ENCODE measurements around the gene SCGB3A2. TPM values are rescaled to one million over a fixed set of nuclear protein-coding genes. Genes with fewer than 3 reads are reported as not detected.

The SCGB3A2 gene
- total RNA-seq, 4 donors from 2014 or later, result not detected

DNA sequence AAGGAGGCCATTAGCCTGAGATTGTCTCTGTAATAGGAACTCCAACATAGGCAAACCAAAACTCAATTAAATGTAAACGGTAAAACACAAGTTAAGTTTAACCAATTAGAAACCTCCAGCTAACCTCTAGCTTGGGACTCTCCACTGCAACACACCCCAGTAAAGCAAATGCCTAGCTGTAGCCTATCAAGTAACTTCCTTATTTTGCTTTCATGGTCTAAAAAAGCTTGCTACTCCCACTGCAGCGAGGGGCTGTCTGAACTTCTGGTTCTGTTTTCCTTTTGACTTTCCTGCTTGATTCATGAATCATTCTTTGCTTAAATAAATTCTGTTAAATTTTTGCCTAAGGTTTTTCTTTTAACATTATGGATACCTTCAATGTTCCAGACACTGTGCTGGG, 52.3 kb downstream of the SCGB3A2 start:
- DNase-seq, result no peak
- H3K27me3 ChIP-seq, result no peaks in the 10 kb centered on the region
- 53 to 90% methylated on average over 2 of the region's 2 CpGs for WGBS, 2 donors
- no peaks in the 10 kb centered on the region for H3K9me3 ChIP-seq
- H3K4me1 ChIP-seq, result no peaks in the 10 kb centered on the region
- H3K36me3 ChIP-seq, result no peaks in the 10 kb centered on the region
- H3K4me3 ChIP-seq (replicated peaks in 1 of 3), result no peak overlapping the region
- TF ChIP-seq, protein P1, sequence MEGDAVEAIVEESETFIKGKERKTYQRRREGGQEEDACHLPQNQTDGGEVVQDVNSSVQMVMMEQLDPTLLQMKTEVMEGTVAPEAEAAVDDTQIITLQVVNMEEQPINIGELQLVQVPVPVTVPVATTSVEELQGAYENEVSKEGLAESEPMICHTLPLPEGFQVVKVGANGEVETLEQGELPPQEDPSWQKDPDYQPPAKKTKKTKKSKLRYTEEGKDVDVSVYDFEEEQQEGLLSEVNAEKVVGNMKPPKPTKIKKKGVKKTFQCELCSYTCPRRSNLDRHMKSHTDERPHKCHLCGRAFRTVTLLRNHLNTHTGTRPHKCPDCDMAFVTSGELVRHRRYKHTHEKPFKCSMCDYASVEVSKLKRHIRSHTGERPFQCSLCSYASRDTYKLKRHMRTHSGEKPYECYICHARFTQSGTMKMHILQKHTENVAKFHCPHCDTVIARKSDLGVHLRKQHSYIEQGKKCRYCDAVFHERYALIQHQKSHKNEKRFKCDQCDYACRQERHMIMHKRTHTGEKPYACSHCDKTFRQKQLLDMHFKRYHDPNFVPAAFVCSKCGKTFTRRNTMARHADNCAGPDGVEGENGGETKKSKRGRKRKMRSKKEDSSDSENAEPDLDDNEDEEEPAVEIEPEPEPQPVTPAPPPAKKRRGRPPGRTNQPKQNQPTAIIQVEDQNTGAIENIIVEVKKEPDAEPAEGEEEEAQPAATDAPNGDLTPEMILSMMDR (IDR thresholded peaks at IDR 0.05), result no peak
- TF ChIP-seq POLR2A (IDR thresholded peaks at IDR 0.05), result no peak
- intact Hi-C loops (cut with DNase I), result loop anchor here (10.0 kb wide), 1 partner anchor 76 kb away; no protein-coding TSS in a partner anchor
- no peak overlapping the region for H3K27ac ChIP-seq

Other genes with a start within 250 kb of the SCGB3A2 start
- under 1 TPM; under 0.01 to 0.75 (median 0.38) TPM for gene JAKMIP2, start 96.0 kb upstream of the SCGB3A2 start, total RNA-seq
- not detected for gene SPINK1, start 47.0 kb upstream of the SCGB3A2 start, total RNA-seq
- gene C5orf46, start 27.8 kb downstream of the SCGB3A2 start, total RNA-seq, result not detected
- 1 to 10 TPM in 1 of 4 donors, under 1 TPM in 1, not detected in 2; 0.13 to 6.7 TPM for gene SPINK5, start 185.3 kb downstream of the SCGB3A2 start, total RNA-seq